Measurements from ENCODE around the gene LIPE.

- TF ChIP-seq POLR2A (IDR thresholded peaks at IDR 0.05), result no peak
- TF ChIP-seq CTCF (IDR thresholded peaks at IDR 0.05), result no peak
Measured at GRCh38 chr19:42407816-42408175, 19.4 kb downstream of the LIPE start.

Measured in adrenal gland (tissue), 5 donors.